ENCODE results near the gene USH1C. TPM values are rescaled to one million over a fixed set of nuclear protein-coding genes. Genes with fewer than 3 reads are reported as not detected.

Gene USH1C
- total RNA-seq, 2 experiments from 2014 or later: not detected

DNA sequence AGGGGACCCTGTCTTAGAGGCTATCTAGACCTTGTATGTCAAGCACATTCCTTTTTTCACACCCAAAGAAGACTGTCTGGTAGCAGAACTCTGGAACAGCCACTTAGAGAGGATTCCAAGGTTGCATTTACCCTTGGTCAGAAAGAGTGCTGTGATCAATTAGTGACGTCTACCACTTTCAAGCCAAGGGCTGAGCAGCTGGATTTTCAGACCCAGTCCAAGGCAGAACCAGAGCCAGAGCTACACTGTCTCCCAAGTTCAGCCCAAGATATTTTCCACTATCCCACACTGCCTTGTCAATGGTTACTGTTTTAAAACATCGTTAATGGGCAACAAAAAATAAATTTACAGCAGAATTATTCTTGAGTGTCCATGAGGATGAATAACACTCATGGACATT is 91.5 kb downstream of the USH1C start:
- CTCF ChIA-PET: no interaction called here

GRCh38 chr11:17449158-17449557 is 95.1 kb downstream of the USH1C start:
- CTCF ChIA-PET: no interaction called here
- POLR2A ChIA-PET: no interaction called here

More for the DNA sequence above, 91.5 kb downstream of the USH1C start:
- POLR2A ChIA-PET: no interaction called here

DNA sequence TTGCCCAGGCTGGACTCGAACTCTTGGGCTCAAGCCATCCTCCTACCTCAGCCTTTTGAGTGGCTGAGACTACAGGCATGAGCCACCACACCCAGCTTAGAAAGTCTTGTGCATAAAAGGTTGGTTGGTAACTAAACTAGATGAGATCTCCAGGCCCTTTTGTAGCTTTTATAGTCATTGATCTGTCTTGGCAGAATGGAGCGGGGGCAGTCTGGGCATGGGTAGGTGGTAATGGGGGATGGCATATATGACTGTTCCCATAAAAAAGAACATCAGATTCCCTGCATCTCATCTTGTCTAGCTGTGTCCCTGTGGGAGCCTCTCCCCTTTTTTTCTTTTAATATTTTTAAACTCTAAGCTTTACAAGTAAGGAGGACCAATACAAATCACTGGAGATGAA is 97.7 kb downstream of the USH1C start:
- POLR2A ChIA-PET: no interaction called here
- CTCF ChIA-PET: no interaction called here

- CTCF ChIA-PET: no interaction called here
- POLR2A ChIA-PET: no interaction called here
Observed at GRCh38 chr11:17445240-17445795, 98.9 kb downstream of the USH1C start.

DNA sequence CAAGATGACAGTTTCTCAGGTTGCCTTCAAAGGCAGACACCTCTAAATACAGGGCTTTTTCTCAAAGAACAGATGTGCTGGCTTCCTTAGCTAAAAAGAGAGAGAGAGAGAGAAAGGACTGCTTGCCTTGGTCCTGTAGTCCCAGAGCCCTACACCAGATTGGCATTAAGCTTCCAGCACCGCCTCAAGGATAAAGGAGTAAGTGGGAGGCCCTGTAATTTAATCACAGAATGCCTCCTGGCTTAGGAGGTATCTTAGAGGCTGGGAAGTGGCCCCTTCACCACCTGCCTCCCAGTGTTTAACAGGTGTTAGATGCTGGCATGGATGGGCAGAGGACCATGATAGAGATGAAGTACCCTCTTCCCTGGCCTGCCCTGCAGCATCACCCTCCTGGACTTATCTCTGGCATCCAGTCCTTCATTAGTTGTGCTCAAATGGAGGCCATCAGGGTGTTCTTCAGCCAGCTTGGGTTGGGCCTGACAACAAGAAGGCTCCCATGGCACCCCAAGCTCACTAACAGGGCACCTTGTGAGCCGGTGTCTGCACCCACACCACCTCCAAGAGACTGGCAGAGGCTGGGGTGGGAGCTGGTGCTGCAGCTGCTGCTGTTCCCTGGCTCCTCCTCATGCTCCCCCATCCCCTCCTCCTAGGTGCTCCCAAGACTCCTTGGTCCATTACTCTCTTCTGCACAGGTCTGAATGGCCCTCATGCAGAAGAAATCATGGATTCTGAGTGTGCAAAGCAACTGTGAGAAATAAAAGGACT is 100.1 kb downstream of the USH1C start:
- ChIA-PET POLR2A (no interaction called here), CTCF (interaction anchor here (1.3 to 1.9 kb wide), 2 partner anchors 60 to 61 kb away, joined by 3 to 4 read pairs; no protein-coding TSS in a partner anchor)

Other genes starting within 250 kb of the USH1C start
- 1 to 10 TPM; 5.9 to 6.5 TPM for gene NCR3LG1, start 192.6 kb downstream of the USH1C start, total RNA-seq
- gene KCNJ11, start 155.8 kb downstream of the USH1C start, total RNA-seq: 1 to 10 TPM in 1 of 2 experiments, under 1 TPM in 1; 0.63 to 1.1 TPM
- gene ABCC8, start 67.6 kb downstream of the USH1C start, total RNA-seq: not detected
- not detected for gene OTOG, start 2.8 kb upstream of the USH1C start, total RNA-seq
- gene MYOD1, start 175.2 kb upstream of the USH1C start, total RNA-seq: not detected
- not detected for gene KCNC1, start 190.4 kb upstream of the USH1C start, total RNA-seq

Measured in activated CD8-positive, alpha-beta memory T cell treated with anti-CD3 and anti-CD28 coated beads for 36 hours (primary cell).